AG10803 (cell line): ENCODE data around the gene CRB1.

Experiments
- DNase-seq: peaks from one replicate; pipeline ENCODE4 v3.0.0; 2010; ENCODE audit warnings: low read depth
- H3K4me3 ChIP-seq: 2 replicates; pipeline ENCODE4 v1.5.1; 2011; ENCODE audit warnings: mild to moderate bottlenecking, low read length, control low read depth
- TF ChIP-seq, protein P1 (sequence below): conservative IDR thresholded peaks from 2 replicates; pipeline ENCODE4 v1.5.1; 2011; ENCODE audit warnings: mild to moderate bottlenecking, low read length, control low read depth, inconsistent platforms

Gene CRB1

DNA sequence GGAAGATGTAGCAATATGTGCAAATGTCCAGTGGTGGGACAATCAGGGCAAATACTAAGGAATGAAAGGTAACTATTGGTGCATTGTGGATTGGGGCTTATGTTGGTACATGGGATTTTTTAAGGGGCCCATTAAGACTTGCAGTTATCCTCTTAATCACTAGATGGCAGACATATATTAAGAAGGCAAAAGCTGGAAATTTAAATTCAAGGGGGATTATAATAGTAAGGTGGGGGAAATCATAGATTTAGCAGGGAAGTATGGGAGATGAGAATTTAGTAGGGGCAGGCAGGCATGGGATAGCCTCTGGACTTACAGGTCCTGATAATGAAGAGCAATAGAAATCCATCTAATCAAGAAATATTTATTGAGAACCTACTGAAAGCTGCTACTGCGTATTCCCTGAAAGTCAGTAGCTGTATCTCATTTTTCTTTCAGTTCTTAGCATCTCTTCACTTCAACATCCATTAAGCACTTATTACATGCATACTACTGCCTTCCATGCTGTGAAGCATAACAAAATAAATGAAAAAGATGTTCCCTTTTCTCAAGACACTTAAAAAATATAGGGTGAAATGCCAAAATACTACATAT lies 251.8 kb downstream of the CRB1 start:
- DNase-seq = peak; percentile 15
- TF ChIP-seq, protein P1, sequence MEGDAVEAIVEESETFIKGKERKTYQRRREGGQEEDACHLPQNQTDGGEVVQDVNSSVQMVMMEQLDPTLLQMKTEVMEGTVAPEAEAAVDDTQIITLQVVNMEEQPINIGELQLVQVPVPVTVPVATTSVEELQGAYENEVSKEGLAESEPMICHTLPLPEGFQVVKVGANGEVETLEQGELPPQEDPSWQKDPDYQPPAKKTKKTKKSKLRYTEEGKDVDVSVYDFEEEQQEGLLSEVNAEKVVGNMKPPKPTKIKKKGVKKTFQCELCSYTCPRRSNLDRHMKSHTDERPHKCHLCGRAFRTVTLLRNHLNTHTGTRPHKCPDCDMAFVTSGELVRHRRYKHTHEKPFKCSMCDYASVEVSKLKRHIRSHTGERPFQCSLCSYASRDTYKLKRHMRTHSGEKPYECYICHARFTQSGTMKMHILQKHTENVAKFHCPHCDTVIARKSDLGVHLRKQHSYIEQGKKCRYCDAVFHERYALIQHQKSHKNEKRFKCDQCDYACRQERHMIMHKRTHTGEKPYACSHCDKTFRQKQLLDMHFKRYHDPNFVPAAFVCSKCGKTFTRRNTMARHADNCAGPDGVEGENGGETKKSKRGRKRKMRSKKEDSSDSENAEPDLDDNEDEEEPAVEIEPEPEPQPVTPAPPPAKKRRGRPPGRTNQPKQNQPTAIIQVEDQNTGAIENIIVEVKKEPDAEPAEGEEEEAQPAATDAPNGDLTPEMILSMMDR = peak; percentile 57
- no peak overlapping the region for H3K4me3 ChIP-seq

DNA sequence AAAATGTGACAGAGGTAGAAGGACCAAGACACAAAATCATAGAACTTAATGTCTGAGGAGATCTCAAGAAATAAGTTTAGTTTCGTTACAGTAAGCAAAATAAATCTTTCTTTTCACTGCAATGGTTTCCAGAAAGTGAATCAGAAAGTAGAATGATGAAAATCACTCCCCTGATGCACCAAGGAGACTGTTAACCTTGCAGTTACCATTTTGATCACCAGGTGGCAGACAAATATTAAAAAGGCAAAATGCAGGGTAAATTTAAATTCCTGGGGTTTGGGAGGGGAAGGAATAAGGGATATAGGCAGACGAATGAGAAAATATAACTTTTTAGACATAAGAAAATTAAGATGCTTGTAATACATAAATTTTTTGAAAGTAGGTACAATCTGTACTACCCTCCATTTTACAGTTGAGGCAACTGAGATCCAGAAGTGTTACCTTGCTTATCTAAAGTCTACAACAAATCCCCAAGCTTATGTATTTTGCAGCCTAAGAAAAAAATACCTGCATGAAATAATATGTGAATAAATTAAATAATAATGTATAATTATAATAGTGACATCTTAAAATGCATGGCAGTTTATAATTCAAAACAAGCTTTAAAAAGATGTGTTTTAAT lies 253.2 kb downstream of the CRB1 start:
- H3K4me3 ChIP-seq = no peak overlapping the region
- TF ChIP-seq, protein P1 = peak; percentile 82
- peak; percentile 47 for DNase-seq

DNA sequence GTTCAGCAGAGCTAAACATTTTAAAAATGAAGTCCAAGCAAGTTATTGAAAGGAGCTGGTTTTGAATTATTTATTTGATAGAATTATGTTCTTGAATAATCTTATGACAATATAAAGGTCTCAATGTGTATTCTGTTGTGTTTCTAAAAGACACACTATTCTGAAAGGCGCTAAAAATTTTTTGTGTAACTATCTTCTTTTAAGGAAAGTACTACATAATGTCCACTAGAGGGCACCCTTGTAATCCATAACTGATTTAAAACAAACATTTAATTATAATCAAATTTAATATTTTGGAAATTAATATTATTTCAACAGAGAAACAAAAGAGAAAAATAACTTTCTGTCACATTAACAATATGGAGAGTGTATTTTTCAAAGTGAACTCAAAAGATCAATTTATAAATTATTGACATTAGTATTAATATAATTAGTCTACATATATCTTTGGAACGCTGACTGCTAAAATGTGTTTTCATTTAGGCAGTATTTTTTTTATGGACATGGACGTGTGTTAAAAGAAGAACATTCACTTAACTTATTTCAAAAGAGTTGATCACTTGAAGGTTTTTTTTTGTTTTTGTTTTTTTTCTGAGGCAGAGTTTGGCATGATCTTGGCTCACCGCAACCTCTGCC lies 258.8 kb downstream of the CRB1 start:
- no peak overlapping the region for H3K4me3 ChIP-seq
- TF ChIP-seq, protein P1 = peak; percentile 64
- peak; percentile 45 for DNase-seq
